Ovary (tissue), 9 donors: Measurements from ENCODE around the gene SRL. TPM values are rescaled to one million over a fixed set of nuclear protein-coding genes. Genes with fewer than 3 reads are reported as not detected.
"Not testable (repeated sequence)": the region's sequence is repeated elsewhere in the genome, so short reads cannot be mapped to it uniquely, and the experiment has no call there.

Experiments used
- DNase-seq, 5 donors: peaks; one replicate each; pipeline ENCODE4 v3.0.0-alpha.2; 2019 to 2020
- H3K27ac ChIP-seq, 2 donors: fragments of 200-600 bp; one replicate each; pipeline versions ENCODE4 v1.5.1 to v1.8.0; 2019 to 2022
- H3K27me3 ChIP-seq: fragments of 200-600 bp; one replicate; pipeline ENCODE4 v1.8.0; 2022
- H3K36me3 ChIP-seq: fragments of 200-600 bp; sonication (generic); one replicate; pipeline ENCODE4 v1.5.1; 2019
- H3K4me1 ChIP-seq: one replicate; pipeline ENCODE4 v1.8.1; 2013; ENCODE audit warnings: mild to moderate bottlenecking, moderate library complexity; ENCODE audit not compliant: insufficient read depth
- H3K4me3 ChIP-seq: fragments of 200-600 bp; sonication (generic); one replicate; pipeline ENCODE4 v1.5.1; 2017
- H3K9me3 ChIP-seq, 2 donors: fragments of 200-600 bp in 1 of 2; sonication (generic) in 1 of 2; one replicate each; pipeline versions ENCODE4 v1.5.1 to v1.8.1; 2013 to 2019; ENCODE audit warnings: mild to moderate bottlenecking in 1 of 2, moderate library complexity in 1 of 2
- CTCF ChIP-seq, 3 donors: fragments of 450-650 bp in 2 of 3; fragments of 200-600 bp in 1 of 3; IDR thresholded peaks; one replicate each; pipeline versions ENCODE4 v1.5.1 to v1.8.0; 2016 to 2022; ENCODE audit warnings: antibody characterized with exemption in 3 of 3, mild to moderate bottlenecking in 1 of 3
- EP300 ChIP-seq: sonication (generic); formaldehyde crosslinking; IDR thresholded peaks from one replicate; pipeline ENCODE4 v1.6.1; 2017; ENCODE audit warnings: antibody characterized with exemption
- POLR2A ChIP-seq: fragments of 450-650 bp; IDR thresholded peaks from one replicate; pipeline ENCODE4 v1.6.1; 2017; ENCODE audit warnings: antibody characterized with exemption, mild to moderate bottlenecking, moderate library complexity
- WGBS, 3 donors: extraction: QIAGEN DNeasy Blood & Tissue Kit in 1 of 3; methylation state at CpG; one replicate each; pipeline versions ENCODE4 v1.1.5 to v1.1.7; 2013 to 2017; 5-methylcytosine and 5-hydroxymethylcytosine counted together
- intact Hi-C, 4 donors: fragments of 100-400 bp; cut with DNase I; formaldehyde crosslinking; loops; one replicate each; pipeline versions ENCODE4 v1.11.0 to v1.15.1; 2022 to 2023
- polyA plus RNA-seq, 2 donors: library from polyadenylated mRNA; stranded (reverse); fragments of 200-250 nt in 1 of 2; fragments of 350-450 nt in 1 of 2; fragmentation: Illumina TruSeq in 1 of 2; extraction: RNeasy Lipid Tissue Mini Kit (QIAGEN cat#74804) in 1 of 2; gene quantifications; one replicate each; pipeline ENCODE4 v1.2.3, GENCODE V29; 2013 to 2014
- total RNA-seq, 7 donors: library from RNA; depleted of rRNA in 2 of 7; stranded (reverse); fragments of >200 nt in 2 of 7; fragmentation: NEBNext Ultra II Directional in 3 of 7; extraction: Animal tissue kit (Norgen Biotek cat#: 25700) in 3 of 7; gene quantifications; one replicate each; pipeline versions ENCODE4 v1.1.0 to v1.2.4, GENCODE V29; 2016 to 2023
- donor health status: DM: no; HTN: no; CAD: no; lungs with moderate emphysema.
- donor health status: DM: no; HTN: no; CAD: no.
- donor health status: Bipolar disorder and iron deficiency.
- donor health status: DM: yes; HTN: yes; CAD: no.
- donor health status: DM: no; HTN: no; CAD: no.
- donor health status: DM: yes; HTN: yes; CAD: no.

SRL gene
- total and polyA plus RNA-seq, 9 donors: under 0.01 to 7.5 (median 1.0) TPM

- intact Hi-C loops: loop anchor here in 1 of 4 donors (5.0 kb wide), 1 partner anchor 179 kb away; no protein-coding TSS in a partner anchor
- WGBS, 3 donors: 54 to 58% (median 55%) methylated on average over 6 of the region's 6 CpGs
- no peak for TF ChIP-seq CTCF (IDR thresholded peaks at IDR 0.05)
- no peak for TF ChIP-seq POLR2A
- no peak for TF ChIP-seq EP300
- Histone ChIP-seq H3K27me3 (no peaks in the 10 kb centered on the region), H3K4me3 (no peak overlapping the region), H3K27ac (peak overlapping the region; percentile 22 to 48), H3K36me3 (no peaks in the 10 kb centered on the region), H3K4me1 (peaks cover 9% of the 10 kb centered on the region), H3K9me3 (no peaks in the 10 kb centered on the region)
- DNase-seq: peak in 2 of 5 donors; percentile 32 to 45
These were observed 28.1 kb downstream of the SRL start for GRCh38 chr16:4213737-4214136.

- intact Hi-C loops: loop anchor here in 1 of 4 donors (5.0 kb wide), 1 partner anchor 179 kb away; no protein-coding TSS in a partner anchor
- WGBS, 3 donors: 86 to 94% (median 87%) methylated on average over 3 of the region's 3 CpGs
- no peak overlapping the region for H3K27ac ChIP-seq
These were observed 29.0 kb downstream of the SRL start for GRCh38 chr16:4212934-4213296.

GRCh38 chr16:4212211-4212933 lies 29.5 kb downstream of the SRL start:
- Histone ChIP-seq H3K9me3 (no peaks in the 10 kb centered on the region), H3K36me3 (no peaks in the 10 kb centered on the region), H3K4me3 (no peak overlapping the region), H3K27me3 (no peaks in the 10 kb centered on the region), H3K27ac (no peak overlapping the region), H3K4me1 (peaks cover 4% of the 10 kb centered on the region)
- intact Hi-C loops: loop anchor here in 1 of 4 donors (5.0 kb wide), 1 partner anchor 180 kb away; no protein-coding TSS in a partner anchor
- peak in 1 of 5 donors; percentile 46 for DNase-seq
- 77 to 94% (median 89%) methylated on average over 11 of the region's 11 CpGs for WGBS, 3 donors
- peak; percentile 63 for TF ChIP-seq EP300
- no peak for TF ChIP-seq CTCF (IDR thresholded peaks at IDR 0.05)

More at GRCh38 chr16:4212934-4213296, 29.0 kb downstream of the SRL start:
- no peak for DNase-seq
- TF ChIP-seq POLR2A (no peak), EP300 (no peak), CTCF (IDR thresholded peaks at IDR 0.05) (no peak)
- no peaks in the 10 kb centered on the region for H3K27me3 ChIP-seq
- H3K36me3 ChIP-seq: no peaks in the 10 kb centered on the region
- no peaks in the 10 kb centered on the region for H3K9me3 ChIP-seq
- no peak overlapping the region for H3K4me3 ChIP-seq
- H3K4me1 ChIP-seq: peaks cover 6% of the 10 kb centered on the region

GRCh38 chr16:4211445-4212210 lies 30.3 kb downstream of the SRL start:
- H3K4me1 ChIP-seq, H3K27me3 ChIP-seq, H3K4me3 ChIP-seq, DNase-seq, H3K36me3 ChIP-seq, H3K9me3 ChIP-seq, H3K27ac ChIP-seq: not testable (repeated sequence)
- WGBS, 3 donors: 94 to 96% (median 95%) methylated on average over 22 of the region's 22 CpGs
- intact Hi-C loops: loop anchor here in 1 of 4 donors (5.0 kb wide), 1 partner anchor 181 kb away; no protein-coding TSS in a partner anchor
